Activated CD4-positive, CD25-positive, alpha-beta regulatory T cell treated with anti-CD3 and anti-CD28 coated beads, Interleukin-2, amount 50 U/mL, for 72 hours (primary cell): ENCODE measurements around the gene PDE10A.
"Not testable (repeated sequence)": the region's sequence is repeated elsewhere in the genome, so short reads cannot be mapped to it uniquely, and the experiment has no call there.

Experiments used
- DNase-seq: peaks from one replicate; pipeline ENCODE4 v3.0.0; 2021

The PDE10A gene

DNA sequence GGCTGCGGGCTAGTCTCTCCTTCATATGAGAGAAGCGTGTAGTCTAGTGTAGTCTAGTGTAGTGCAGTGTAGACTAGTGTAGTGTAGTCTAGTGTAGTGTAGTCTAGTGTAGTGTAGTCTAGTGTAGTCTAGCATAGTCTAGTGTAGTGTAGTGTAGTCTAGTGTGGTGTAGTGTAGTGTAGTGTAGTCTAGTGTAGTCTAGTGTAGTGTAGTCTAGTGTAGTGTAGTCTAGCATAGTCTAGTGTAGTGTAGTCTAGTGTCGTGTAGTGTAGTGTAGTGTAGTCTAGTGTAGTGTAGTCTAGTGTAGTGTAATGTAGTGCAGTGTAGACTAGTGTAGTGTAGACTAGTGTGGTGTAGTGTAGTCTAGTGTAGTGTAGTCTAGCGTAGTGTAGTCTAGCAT, 44.1 kb downstream of the PDE10A start:
- DNase-seq = not testable (repeated sequence)

DNA sequence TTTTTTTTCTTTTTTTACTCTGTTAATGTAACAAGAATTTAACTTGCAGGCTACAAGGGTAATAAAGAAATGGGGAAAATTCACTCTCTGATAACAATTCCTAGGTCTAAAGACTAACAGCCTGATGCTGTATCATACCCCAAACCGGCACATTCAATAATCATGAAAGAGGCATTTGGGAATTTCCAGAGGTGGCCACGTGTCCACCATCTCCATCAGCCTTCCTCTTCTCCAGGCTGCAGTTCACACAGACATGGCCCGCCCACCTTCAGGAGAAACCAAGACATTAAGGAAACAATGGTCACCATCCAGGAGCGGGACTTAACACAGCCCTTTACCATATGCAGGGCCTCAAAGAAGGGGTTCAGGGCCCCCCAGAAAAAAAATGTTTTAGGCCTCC, 44.8 kb downstream of the PDE10A start:
- no peak for DNase-seq

GRCh38 chr6:165617528-165617927, 45.5 kb downstream of the PDE10A start:
- DNase-seq = no peak

DNA sequence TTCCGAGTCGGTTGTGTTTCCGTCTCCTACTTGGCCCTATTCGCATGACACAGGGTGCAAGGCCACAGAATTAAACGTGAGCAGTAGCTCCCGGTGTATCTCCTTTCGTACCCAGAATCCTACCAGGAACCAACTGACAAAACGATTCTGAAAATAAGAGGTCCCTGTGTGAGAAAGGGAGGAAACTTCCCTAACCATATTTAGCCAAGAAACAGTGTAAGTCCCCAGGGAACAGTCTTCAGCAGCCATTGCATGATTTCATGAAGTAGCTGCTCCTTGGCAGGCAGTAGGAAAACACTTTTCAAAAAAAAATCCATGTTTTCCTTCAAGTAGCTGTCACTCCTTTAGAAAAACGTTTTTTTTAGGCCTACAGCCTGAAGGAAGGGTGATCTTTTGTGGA, 46.9 kb downstream of the PDE10A start:
- no peak for DNase-seq

GRCh38 chr6:165615636-165616035, 47.4 kb downstream of the PDE10A start:
- no peak for DNase-seq

- no peak for DNase-seq
These were observed 51.7 kb downstream of the PDE10A start for GRCh38 chr6:165611294-165611693.

GRCh38 chr6:165608577-165608976, 54.5 kb downstream of the PDE10A start:
- DNase-seq = not testable (repeated sequence)

- no peak for DNase-seq
These were observed 56.4 kb downstream of the PDE10A start for GRCh38 chr6:165606740-165607008.

DNA sequence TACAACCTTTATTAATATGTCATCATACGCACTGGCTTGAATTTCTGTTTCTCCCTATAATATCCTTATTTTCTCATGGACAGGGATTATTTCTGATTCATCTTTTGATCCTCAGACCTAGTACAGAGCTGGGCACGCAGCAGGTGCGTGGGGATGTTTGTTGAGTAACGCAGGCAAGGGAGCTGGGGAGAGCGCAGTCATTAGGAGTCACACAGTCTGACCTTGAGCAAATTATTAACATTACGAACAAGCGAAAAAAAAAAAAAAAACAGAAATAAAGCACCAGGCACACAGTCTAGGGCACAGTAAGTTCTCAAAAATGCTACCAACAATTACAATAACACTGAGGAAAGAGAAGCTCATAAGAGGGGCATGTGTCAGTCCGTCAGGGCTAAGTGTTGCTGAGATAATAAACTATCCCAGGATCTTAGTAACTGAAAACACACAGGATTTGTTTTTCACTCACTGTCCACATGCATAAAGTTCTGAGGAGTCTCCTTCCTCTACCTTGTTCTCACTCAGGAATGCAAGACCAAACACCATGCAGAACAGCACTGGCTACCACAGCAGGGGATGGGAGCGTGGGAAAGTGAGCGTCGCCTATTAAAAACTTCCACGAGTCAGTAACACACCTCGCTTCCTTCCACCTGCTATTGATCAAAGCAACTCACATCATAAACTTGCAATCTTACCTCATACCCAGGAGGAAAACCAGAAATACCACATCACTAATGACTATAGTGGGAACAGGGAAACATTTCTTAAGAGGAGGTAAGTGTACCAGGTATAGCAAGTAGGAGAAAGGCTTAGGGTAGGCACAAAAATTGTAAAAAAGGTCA, 56.9 kb downstream of the PDE10A start:
- no peak for DNase-seq

DNA sequence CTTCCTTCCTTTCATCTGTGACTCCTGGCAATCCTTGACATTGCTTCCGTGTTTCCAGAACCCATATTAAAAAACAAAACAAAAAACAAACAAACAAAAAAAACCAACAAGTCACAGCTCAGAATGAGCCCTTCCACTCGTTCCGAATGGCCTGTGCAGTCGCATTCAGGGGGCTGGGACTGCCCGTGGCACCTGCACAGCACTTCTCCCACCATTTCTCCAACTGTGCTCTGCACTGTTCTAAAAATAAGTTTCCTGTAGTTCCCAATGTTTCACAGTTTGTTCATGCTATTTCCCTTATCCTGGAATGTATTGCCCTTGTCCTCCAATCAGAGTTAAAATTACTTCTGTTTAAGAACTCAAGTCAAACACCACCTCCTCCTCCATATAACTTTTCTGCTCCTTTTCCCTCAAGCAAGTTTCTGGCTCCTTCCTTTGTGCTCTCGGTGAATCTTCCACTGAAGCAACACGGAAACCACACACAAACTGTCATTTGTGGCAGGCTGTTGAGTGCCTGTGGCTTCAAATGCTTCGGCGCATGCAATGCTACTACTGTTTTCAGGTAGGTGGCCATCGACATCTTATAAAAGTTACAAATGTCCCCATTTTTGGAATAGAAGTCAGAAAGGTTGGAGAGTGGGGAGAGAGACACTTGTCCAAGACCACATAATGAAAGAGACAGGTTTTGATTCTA, 57.7 kb downstream of the PDE10A start:
- DNase-seq = no peak

DNA sequence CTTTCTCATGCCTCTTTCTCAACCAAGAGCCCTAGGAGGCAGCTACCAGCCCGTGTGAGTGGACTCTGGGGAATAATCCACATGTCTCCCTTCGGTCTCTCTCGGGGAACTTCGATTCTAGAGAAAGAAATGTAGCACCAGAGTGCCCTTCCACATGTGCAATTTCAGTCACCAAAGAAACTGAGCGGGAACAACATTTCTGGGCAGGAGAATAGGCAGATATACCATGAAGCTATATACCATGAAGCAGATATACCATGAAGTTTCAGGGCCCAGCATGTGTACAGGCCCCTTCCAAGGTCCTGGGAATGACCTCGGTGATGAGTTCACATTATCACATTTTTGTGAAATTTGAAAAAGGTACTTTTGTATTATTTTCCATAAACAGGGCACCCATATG, 60.8 kb downstream of the PDE10A start:
- no peak for DNase-seq

GRCh38 chr6:165600606-165601005, 62.4 kb downstream of the PDE10A start:
- DNase-seq = no peak

- DNase-seq = no peak
These were observed 63.2 kb downstream of the PDE10A start for GRCh38 chr6:165599596-165600487.

- DNase-seq = no peak
These were observed 63.9 kb downstream of the PDE10A start for GRCh38 chr6:165599121-165599520.

GRCh38 chr6:165597821-165598220, 65.2 kb downstream of the PDE10A start:
- no peak for DNase-seq

DNA sequence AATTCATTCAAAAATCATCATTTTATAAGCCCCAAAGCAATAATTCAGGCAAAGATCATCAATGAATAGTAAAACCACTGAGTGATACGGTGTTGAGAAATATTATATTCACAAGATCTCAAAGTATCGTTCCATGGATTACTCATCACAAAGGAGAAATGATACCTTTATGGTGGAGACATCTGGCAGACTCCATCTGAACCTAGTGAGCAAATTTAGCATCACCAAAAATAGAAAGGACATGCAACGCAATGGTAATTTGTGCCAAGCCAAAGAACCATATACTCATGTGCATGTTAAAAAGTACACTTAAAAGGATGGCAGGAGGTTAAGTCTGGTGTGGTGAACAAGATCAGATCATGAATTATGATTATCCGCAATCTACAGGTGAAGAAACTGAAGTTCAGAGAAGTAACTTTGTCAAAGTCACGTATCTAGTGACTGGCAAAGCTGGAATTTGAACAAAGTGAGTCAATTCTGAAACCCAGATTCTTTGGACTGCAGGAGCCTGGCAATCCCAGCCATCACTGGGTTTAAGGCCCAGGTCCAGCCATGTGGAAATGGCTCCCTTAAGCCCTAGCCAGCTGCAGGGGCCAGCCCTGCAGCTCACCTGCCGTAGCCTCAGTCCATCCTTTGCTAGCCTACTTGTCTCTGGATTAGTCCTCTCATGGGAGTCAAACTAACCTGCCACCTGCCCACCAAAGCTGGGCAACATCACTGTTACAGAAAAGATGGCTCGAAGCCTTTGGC, 68.3 kb downstream of the PDE10A start:
- no peak for DNase-seq

- DNase-seq = not testable (repeated sequence)
These were observed 70.1 kb downstream of the PDE10A start for GRCh38 chr6:165592947-165593346.

DNA sequence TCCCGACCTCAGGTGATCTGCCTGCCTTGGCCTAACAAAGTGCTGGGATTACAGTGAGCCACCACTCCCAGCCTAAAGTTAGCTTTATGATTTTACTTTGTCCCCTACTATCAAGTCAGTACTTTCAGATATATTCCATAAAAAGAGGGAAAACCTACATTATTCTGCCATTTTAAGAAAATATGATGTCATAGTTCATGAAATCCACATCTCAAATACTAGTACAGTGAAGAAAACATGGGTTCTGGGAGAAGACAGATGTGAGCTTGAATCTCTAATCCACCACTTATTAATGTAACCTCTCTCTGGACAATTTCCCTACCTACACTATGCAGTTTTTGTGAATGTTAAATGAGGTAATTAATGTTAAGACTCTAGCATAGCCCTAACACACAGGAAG, 74.5 kb downstream of the PDE10A start:
- no peak for DNase-seq

GRCh38 chr6:165587206-165587605, 75.8 kb downstream of the PDE10A start:
- no peak for DNase-seq

- no peak for DNase-seq
These were observed 76.3 kb downstream of the PDE10A start for GRCh38 chr6:165586706-165587105.

GRCh38 chr6:165585060-165585459, 78.0 kb downstream of the PDE10A start:
- no peak for DNase-seq

DNA sequence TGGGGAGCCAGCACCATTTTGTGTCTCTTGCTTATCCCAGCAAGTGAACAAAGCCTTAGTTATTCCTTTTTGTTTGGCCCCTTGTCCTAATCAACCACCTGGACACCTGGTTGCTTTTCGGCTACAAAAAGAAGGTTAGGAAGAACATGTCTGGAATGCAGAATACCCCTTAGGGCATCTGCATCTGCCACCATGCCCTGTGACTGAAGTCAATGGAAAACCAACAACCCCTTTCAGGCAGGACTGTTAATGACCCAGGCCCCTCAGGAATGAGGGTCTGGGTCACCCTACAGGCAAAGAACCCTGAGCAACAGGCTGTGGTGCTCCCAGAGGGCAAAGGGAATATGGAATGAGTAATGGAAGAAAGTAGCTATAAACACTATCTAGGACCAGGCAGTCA, 78.5 kb downstream of the PDE10A start:
- no peak for DNase-seq

GRCh38 chr6:165581678-165582077, 81.4 kb downstream of the PDE10A start:
- no peak for DNase-seq
